ENCODE data around the gene WFS1.

The WFS1 gene

GRCh38 chr4:6337331-6337935, 67.8 kb downstream of the WFS1 start:
- no peaks in the 10 kb centered on the region for H3K36me3 ChIP-seq (ENCODE audit: control insufficient read depth in 1 of 2, insufficient read depth in 2 of 2, low read length in 2 of 2)
- H3K27ac ChIP-seq (ENCODE audit: low read depth, low read length): no peak overlapping the region
- peak overlapping the region in 1 of 2 donors; percentile 36 for H3K4me3 ChIP-seq (ENCODE audit: low read depth in 1 of 2, low read length in 2 of 2)
- H3K4me1 ChIP-seq (ENCODE audit: control insufficient read depth in 1 of 2, insufficient read depth in 2 of 2, low read length in 2 of 2): peaks cover 0 to 5% of the 10 kb centered on the region in 2 donors
- H3K27me3 ChIP-seq (ENCODE audit: control insufficient read depth in 1 of 2, insufficient read depth in 2 of 2, low read length in 2 of 2): peaks cover 9 to 10% of the 10 kb centered on the region in 2 donors
- peaks cover 0 to 6% of the 10 kb centered on the region in 2 donors for H3K9me3 ChIP-seq (ENCODE audit: control insufficient read depth in 1 of 2, low read length in 2 of 2)
- H3K9ac ChIP-seq (ENCODE audit: low read depth in 1 of 2, low read length in 2 of 2): no peak overlapping the region

- H3K4me3 ChIP-seq (ENCODE audit: low read depth in 1 of 2, low read length in 2 of 2): peak overlapping the region in 1 of 2 donors; percentile 36
- H3K9ac ChIP-seq (ENCODE audit: low read depth in 1 of 2, low read length in 2 of 2): no peak overlapping the region
- H3K9me3 ChIP-seq (ENCODE audit: control insufficient read depth in 1 of 2, low read length in 2 of 2): peaks cover 0 to 6% of the 10 kb centered on the region in 2 donors
- peaks cover 0 to 5% of the 10 kb centered on the region in 2 donors for H3K4me1 ChIP-seq (ENCODE audit: control insufficient read depth in 1 of 2, insufficient read depth in 2 of 2, low read length in 2 of 2)
- no peaks in the 10 kb centered on the region for H3K36me3 ChIP-seq (ENCODE audit: control insufficient read depth in 1 of 2, insufficient read depth in 2 of 2, low read length in 2 of 2)
- H3K27ac ChIP-seq (ENCODE audit: low read depth, low read length): no peak overlapping the region
- peaks cover 9 to 10% of the 10 kb centered on the region in 2 donors for H3K27me3 ChIP-seq (ENCODE audit: control insufficient read depth in 1 of 2, insufficient read depth in 2 of 2, low read length in 2 of 2)
These were observed 68.7 kb downstream of the WFS1 start for GRCh38 chr4:6338175-6338950.

- Histone ChIP-seq H3K4me3 (ENCODE audit: low read depth in 1 of 2, low read length in 2 of 2) (no peak overlapping the region), H3K27ac (ENCODE audit: low read depth, low read length) (no peak overlapping the region), H3K9ac (ENCODE audit: low read depth in 1 of 2, low read length in 2 of 2) (no peak overlapping the region), H3K36me3 (ENCODE audit: control insufficient read depth in 1 of 2, insufficient read depth in 2 of 2, low read length in 2 of 2) (no peaks in the 10 kb centered on the region), H3K9me3 (ENCODE audit: control insufficient read depth in 1 of 2, low read length in 2 of 2) (peaks cover 0 to under 1% of the 10 kb centered on the region in 2 donors), H3K4me1 (ENCODE audit: control insufficient read depth in 1 of 2, insufficient read depth in 2 of 2, low read length in 2 of 2) (peaks cover 0 to 5% of the 10 kb centered on the region in 2 donors), H3K27me3 (ENCODE audit: control insufficient read depth in 1 of 2, insufficient read depth in 2 of 2, low read length in 2 of 2) (peaks cover 9 to 10% of the 10 kb centered on the region in 2 donors)
These were observed 69.5 kb downstream of the WFS1 start for GRCh38 chr4:6338951-6339817.

GRCh38 chr4:6339818-6340445, 70.3 kb downstream of the WFS1 start:
- Histone ChIP-seq H3K36me3 (ENCODE audit: control insufficient read depth in 1 of 2, insufficient read depth in 2 of 2, low read length in 2 of 2) (no peaks in the 10 kb centered on the region), H3K9ac (ENCODE audit: low read depth in 1 of 2, low read length in 2 of 2) (no peak overlapping the region), H3K27ac (ENCODE audit: low read depth, low read length) (no peak overlapping the region), H3K4me1 (ENCODE audit: control insufficient read depth in 1 of 2, insufficient read depth in 2 of 2, low read length in 2 of 2) (peaks cover 0 to 5% of the 10 kb centered on the region in 2 donors), H3K27me3 (ENCODE audit: control insufficient read depth in 1 of 2, insufficient read depth in 2 of 2, low read length in 2 of 2) (peaks cover 9 to 10% of the 10 kb centered on the region in 2 donors), H3K9me3 (ENCODE audit: control insufficient read depth in 1 of 2, low read length in 2 of 2) (no peaks in the 10 kb centered on the region), H3K4me3 (ENCODE audit: low read depth in 1 of 2, low read length in 2 of 2) (no peak overlapping the region)

- H3K4me3 ChIP-seq (ENCODE audit: low read depth in 1 of 2, low read length in 2 of 2): no peak overlapping the region
- H3K4me1 ChIP-seq (ENCODE audit: control insufficient read depth in 1 of 2, insufficient read depth in 2 of 2, low read length in 2 of 2): peaks cover 0 to 5% of the 10 kb centered on the region in 2 donors
- no peak overlapping the region for H3K27ac ChIP-seq (ENCODE audit: low read depth, low read length)
- H3K36me3 ChIP-seq (ENCODE audit: control insufficient read depth in 1 of 2, insufficient read depth in 2 of 2, low read length in 2 of 2): no peaks in the 10 kb centered on the region
- H3K9ac ChIP-seq (ENCODE audit: low read depth in 1 of 2, low read length in 2 of 2): no peak overlapping the region
- peaks cover 5 to 10% of the 10 kb centered on the region in 2 donors for H3K27me3 ChIP-seq (ENCODE audit: control insufficient read depth in 1 of 2, insufficient read depth in 2 of 2, low read length in 2 of 2)
- H3K9me3 ChIP-seq (ENCODE audit: control insufficient read depth in 1 of 2, low read length in 2 of 2): no peaks in the 10 kb centered on the region
These were observed 70.9 kb downstream of the WFS1 start for GRCh38 chr4:6340446-6341015.

- no peak overlapping the region for H3K4me3 ChIP-seq (ENCODE audit: low read depth in 1 of 2, low read length in 2 of 2)
- peaks cover 5 to 10% of the 10 kb centered on the region in 2 donors for H3K27me3 ChIP-seq (ENCODE audit: control insufficient read depth in 1 of 2, insufficient read depth in 2 of 2, low read length in 2 of 2)
- no peaks in the 10 kb centered on the region for H3K9me3 ChIP-seq (ENCODE audit: control insufficient read depth in 1 of 2, low read length in 2 of 2)
- peaks cover 0 to 5% of the 10 kb centered on the region in 2 donors for H3K4me1 ChIP-seq (ENCODE audit: control insufficient read depth in 1 of 2, insufficient read depth in 2 of 2, low read length in 2 of 2)
- no peak overlapping the region for H3K9ac ChIP-seq (ENCODE audit: low read depth in 1 of 2, low read length in 2 of 2)
- H3K36me3 ChIP-seq (ENCODE audit: control insufficient read depth in 1 of 2, insufficient read depth in 2 of 2, low read length in 2 of 2): no peaks in the 10 kb centered on the region
- H3K27ac ChIP-seq (ENCODE audit: low read depth, low read length): no peak overlapping the region
These were observed 72.0 kb downstream of the WFS1 start for GRCh38 chr4:6341696-6342095.

- Histone ChIP-seq H3K27ac (ENCODE audit: low read depth, low read length) (no peak overlapping the region), H3K36me3 (ENCODE audit: control insufficient read depth in 1 of 2, insufficient read depth in 2 of 2, low read length in 2 of 2) (no peaks in the 10 kb centered on the region), H3K9ac (ENCODE audit: low read depth in 1 of 2, low read length in 2 of 2) (no peak overlapping the region), H3K9me3 (ENCODE audit: control insufficient read depth in 1 of 2, low read length in 2 of 2) (no peaks in the 10 kb centered on the region), H3K4me3 (ENCODE audit: low read depth in 1 of 2, low read length in 2 of 2) (no peak overlapping the region), H3K4me1 (ENCODE audit: control insufficient read depth in 1 of 2, insufficient read depth in 2 of 2, low read length in 2 of 2) (peaks cover 0 to under 1% of the 10 kb centered on the region in 2 donors), H3K27me3 (ENCODE audit: control insufficient read depth in 1 of 2, insufficient read depth in 2 of 2, low read length in 2 of 2) (peaks cover 5 to 7% of the 10 kb centered on the region in 2 donors)
These were observed 73.1 kb downstream of the WFS1 start for GRCh38 chr4:6342530-6343293.

- Histone ChIP-seq H3K9me3 (ENCODE audit: control insufficient read depth in 1 of 2, low read length in 2 of 2) (no peaks in the 10 kb centered on the region), H3K27me3 (ENCODE audit: control insufficient read depth in 1 of 2, insufficient read depth in 2 of 2, low read length in 2 of 2) (no peaks in the 10 kb centered on the region), H3K4me1 (ENCODE audit: control insufficient read depth in 1 of 2, insufficient read depth in 2 of 2, low read length in 2 of 2) (no peaks in the 10 kb centered on the region), H3K4me3 (ENCODE audit: low read depth in 1 of 2, low read length in 2 of 2) (no peak overlapping the region), H3K9ac (ENCODE audit: low read depth in 1 of 2, low read length in 2 of 2) (no peak overlapping the region), H3K27ac (ENCODE audit: low read depth, low read length) (no peak overlapping the region), H3K36me3 (ENCODE audit: control insufficient read depth in 1 of 2, insufficient read depth in 2 of 2, low read length in 2 of 2) (no peaks in the 10 kb centered on the region)
These were observed 74.3 kb downstream of the WFS1 start for GRCh38 chr4:6343939-6344408.

Data from duodenal mucosa (tissue), 2 donors.